ENCODE data around the gene AOC3. TPM values are rescaled to one million over a fixed set of nuclear protein-coding genes. Genes with fewer than 3 reads are reported as not detected.

AOC3 gene
- total and polyA plus RNA-seq, 2 of the 13 experiments (the other 11 are each of a cell fraction or from before 2014, with no cell fraction given): 8.7 to 51.7 TPM

DNA sequence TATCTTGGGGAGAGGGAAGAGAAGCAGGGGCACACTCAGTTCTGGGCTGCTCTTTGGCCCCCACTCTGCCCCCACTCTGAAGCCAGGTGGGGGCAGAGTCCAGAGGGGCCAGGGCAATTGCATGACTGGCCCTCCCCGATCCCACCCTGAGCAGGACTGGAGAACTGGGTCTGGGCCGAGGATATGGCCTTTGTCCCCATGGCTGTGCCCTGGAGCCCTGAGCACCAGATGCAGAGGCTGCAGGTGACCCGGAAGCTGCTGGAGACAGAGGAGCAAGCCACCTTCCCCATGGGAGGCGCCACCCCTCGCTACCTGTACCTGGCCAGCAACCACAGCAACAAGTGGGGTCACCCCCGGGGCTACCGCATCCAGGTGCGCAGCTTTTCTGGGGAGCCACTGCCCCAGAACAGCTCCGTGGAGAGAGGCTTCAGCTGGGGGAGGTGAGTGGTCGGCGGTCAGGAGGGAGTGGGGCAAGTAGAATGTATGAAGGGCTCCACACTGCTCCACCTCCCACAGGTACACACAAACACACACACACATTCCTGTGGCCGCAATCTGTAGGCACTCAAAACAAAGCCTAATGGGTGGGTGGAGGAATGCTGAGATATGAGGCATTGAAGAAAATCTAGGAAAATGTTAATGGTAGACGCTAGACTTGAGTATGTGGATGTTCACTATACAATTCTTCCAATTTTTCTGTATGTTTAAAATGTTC is 21.4 kb downstream of the AOC3 start (continued):
- TF ChIP-seq, protein P1, sequence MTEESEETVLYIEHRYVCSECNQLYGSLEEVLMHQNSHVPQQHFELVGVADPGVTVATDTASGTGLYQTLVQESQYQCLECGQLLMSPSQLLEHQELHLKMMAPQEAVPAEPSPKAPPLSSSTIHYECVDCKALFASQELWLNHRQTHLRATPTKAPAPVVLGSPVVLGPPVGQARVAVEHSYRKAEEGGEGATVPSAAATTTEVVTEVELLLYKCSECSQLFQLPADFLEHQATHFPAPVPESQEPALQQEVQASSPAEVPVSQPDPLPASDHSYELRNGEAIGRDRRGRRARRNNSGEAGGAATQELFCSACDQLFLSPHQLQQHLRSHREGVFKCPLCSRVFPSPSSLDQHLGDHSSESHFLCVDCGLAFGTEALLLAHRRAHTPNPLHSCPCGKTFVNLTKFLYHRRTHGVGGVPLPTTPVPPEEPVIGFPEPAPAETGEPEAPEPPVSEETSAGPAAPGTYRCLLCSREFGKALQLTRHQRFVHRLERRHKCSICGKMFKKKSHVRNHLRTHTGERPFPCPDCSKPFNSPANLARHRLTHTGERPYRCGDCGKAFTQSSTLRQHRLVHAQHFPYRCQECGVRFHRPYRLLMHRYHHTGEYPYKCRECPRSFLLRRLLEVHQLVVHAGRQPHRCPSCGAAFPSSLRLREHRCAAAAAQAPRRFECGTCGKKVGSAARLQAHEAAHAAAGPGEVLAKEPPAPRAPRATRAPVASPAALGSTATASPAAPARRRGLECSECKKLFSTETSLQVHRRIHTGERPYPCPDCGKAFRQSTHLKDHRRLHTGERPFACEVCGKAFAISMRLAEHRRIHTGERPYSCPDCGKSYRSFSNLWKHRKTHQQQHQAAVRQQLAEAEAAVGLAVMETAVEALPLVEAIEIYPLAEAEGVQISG (CRISPR knock-in tag; IDR thresholded peaks at IDR 0.05): no peak
- TF ChIP-seq, protein P2, sequence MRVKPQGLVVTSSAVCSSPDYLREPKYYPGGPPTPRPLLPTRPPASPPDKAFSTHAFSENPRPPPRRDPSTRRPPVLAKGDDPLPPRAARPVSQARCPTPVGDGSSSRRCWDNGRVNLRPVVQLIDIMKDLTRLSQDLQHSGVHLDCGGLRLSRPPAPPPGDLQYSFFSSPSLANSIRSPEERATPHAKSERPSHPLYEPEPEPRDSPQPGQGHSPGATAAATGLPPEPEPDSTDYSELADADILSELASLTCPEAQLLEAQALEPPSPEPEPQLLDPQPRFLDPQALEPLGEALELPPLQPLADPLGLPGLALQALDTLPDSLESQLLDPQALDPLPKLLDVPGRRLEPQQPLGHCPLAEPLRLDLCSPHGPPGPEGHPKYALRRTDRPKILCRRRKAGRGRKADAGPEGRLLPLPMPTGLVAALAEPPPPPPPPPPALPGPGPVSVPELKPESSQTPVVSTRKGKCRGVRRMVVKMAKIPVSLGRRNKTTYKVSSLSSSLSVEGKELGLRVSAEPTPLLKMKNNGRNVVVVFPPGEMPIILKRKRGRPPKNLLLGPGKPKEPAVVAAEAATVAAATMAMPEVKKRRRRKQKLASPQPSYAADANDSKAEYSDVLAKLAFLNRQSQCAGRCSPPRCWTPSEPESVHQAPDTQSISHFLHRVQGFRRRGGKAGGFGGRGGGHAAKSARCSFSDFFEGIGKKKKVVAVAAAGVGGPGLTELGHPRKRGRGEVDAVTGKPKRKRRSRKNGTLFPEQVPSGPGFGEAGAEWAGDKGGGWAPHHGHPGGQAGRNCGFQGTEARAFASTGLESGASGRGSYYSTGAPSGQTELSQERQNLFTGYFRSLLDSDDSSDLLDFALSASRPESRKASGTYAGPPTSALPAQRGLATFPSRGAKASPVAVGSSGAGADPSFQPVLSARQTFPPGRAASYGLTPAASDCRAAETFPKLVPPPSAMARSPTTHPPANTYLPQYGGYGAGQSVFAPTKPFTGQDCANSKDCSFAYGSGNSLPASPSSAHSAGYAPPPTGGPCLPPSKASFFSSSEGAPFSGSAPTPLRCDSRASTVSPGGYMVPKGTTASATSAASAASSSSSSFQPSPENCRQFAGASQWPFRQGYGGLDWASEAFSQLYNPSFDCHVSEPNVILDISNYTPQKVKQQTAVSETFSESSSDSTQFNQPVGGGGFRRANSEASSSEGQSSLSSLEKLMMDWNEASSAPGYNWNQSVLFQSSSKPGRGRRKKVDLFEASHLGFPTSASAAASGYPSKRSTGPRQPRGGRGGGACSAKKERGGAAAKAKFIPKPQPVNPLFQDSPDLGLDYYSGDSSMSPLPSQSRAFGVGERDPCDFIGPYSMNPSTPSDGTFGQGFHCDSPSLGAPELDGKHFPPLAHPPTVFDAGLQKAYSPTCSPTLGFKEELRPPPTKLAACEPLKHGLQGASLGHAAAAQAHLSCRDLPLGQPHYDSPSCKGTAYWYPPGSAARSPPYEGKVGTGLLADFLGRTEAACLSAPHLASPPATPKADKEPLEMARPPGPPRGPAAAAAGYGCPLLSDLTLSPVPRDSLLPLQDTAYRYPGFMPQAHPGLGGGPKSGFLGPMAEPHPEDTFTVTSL (CRISPR knock-in tag; IDR thresholded peaks at IDR 0.05; ENCODE audit: borderline replicate concordance): 0 out of 2 replicates have a peak, but pooled peaks have one; percentile 18
- TF ChIP-seq ZNF101 (CRISPR knock-in tag; IDR thresholded peaks at IDR 0.05; ENCODE audit: borderline replicate concordance, low read depth): no peak
- TF ChIP-seq MTF1 (CRISPR knock-in tag; IDR thresholded peaks at IDR 0.05): no peak
- TF ChIP-seq, protein P3, sequence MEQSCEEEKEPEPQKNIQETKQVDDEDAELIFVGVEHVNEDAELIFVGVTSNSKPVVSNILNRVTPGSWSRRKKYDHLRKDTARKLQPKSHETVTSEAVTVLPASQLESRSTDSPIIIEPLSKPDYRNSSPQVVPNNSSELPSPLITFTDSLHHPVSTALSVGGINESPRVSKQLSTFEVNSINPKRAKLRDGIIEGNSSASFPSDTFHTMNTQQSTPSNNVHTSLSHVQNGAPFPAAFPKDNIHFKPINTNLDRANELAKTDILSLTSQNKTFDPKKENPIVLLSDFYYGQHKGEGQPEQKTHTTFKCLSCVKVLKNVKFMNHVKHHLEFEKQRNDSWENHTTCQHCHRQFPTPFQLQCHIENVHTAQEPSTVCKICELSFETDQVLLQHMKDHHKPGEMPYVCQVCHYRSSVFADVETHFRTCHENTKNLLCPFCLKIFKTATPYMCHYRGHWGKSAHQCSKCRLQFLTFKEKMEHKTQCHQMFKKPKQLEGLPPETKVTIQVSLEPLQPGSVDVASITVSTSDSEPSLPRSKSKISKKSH (CRISPR knock-in tag; IDR thresholded peaks at IDR 0.05; ENCODE audit: borderline replicate concordance): 0 out of 2 replicates have a peak, but pooled peaks have one; percentile 74
- TF ChIP-seq ZNF773 (CRISPR knock-in tag; IDR thresholded peaks at IDR 0.05; ENCODE audit: borderline replicate concordance): no peak
- no peak for TF ChIP-seq NCOA1 (CRISPR knock-in tag; IDR thresholded peaks at IDR 0.05)
- TF ChIP-seq, protein P4, sequence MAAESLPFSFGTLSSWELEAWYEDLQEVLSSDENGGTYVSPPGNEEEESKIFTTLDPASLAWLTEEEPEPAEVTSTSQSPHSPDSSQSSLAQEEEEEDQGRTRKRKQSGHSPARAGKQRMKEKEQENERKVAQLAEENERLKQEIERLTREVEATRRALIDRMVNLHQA (CRISPR knock-in tag; IDR thresholded peaks at IDR 0.05): no peak
- TF ChIP-seq, protein P5, sequence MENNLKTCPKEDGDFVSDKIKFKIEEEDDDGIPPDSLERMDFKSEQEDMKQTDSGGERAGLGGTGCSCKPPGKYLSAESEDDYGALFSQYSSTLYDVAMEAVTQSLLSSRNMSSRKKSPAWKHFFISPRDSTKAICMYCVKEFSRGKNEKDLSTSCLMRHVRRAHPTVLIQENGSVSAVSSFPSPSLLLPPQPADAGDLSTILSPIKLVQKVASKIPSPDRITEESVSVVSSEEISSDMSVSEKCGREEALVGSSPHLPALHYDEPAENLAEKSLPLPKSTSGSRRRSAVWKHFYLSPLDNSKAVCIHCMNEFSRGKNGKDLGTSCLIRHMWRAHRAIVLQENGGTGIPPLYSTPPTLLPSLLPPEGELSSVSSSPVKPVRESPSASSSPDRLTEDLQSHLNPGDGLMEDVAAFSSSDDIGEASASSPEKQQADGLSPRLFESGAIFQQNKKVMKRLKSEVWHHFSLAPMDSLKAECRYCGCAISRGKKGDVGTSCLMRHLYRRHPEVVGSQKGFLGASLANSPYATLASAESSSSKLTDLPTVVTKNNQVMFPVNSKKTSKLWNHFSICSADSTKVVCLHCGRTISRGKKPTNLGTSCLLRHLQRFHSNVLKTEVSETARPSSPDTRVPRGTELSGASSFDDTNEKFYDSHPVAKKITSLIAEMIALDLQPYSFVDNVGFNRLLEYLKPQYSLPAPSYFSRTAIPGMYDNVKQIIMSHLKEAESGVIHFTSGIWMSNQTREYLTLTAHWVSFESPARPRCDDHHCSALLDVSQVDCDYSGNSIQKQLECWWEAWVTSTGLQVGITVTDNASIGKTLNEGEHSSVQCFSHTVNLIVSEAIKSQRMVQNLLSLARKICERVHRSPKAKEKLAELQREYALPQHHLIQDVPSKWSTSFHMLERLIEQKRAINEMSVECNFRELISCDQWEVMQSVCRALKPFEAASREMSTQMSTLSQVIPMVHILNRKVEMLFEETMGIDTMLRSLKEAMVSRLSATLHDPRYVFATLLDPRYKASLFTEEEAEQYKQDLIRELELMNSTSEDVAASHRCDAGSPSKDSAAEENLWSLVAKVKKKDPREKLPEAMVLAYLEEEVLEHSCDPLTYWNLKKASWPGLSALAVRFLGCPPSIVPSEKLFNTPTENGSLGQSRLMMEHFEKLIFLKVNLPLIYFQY (CRISPR knock-in tag; IDR thresholded peaks at IDR 0.05; ENCODE audit: borderline replicate concordance): peak; percentile 70; the same call in 1 of the 2 replicates
- TF ChIP-seq ZNF451 (CRISPR knock-in tag; IDR thresholded peaks at IDR 0.05): no peak
- TF ChIP-seq, protein P6, sequence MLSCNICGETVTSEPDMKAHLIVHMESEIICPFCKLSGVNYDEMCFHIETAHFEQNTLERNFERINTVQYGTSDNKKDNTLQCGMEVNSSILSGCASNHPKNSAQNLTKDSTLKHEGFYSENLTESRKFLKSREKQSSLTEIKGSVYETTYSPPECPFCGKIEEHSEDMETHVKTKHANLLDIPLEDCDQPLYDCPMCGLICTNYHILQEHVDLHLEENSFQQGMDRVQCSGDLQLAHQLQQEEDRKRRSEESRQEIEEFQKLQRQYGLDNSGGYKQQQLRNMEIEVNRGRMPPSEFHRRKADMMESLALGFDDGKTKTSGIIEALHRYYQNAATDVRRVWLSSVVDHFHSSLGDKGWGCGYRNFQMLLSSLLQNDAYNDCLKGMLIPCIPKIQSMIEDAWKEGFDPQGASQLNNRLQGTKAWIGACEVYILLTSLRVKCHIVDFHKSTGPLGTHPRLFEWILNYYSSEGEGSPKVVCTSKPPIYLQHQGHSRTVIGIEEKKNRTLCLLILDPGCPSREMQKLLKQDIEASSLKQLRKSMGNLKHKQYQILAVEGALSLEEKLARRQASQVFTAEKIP (CRISPR knock-in tag; IDR thresholded peaks at IDR 0.05; ENCODE audit: borderline replicate concordance): no peak

Data from HepG2 (cell line).